Progenitor cell of endocrine pancreas (in vitro differentiated cells): ENCODE measurements around the gene CRISPLD2. TPM values are rescaled to one million over a fixed set of nuclear protein-coding genes. Genes with fewer than 3 reads are reported as not detected.

ENCODE experiments used
- DNase-seq: peaks from one replicate; pipeline ENCODE4 v3.0.0; 2021; ENCODE audit warnings: low spot score; ENCODE audit not compliant: unreplicated experiment
- H3K27ac Mint-ChIP-seq: 2 replicates; pipeline ENCODE4 v1.8.0; 2021; ENCODE audit warnings: mild to moderate bottlenecking, moderate library complexity, mixed read lengths
- H3K27me3 Mint-ChIP-seq: 2 replicates; pipeline ENCODE4 v1.8.0; 2021; ENCODE audit warnings: mixed read lengths
- H3K36me3 Mint-ChIP-seq: 2 replicates; pipeline ENCODE4 v1.8.0; 2022; ENCODE audit warnings: mixed read lengths; ENCODE audit not compliant: insufficient read depth
- H3K4me1 Mint-ChIP-seq: 2 replicates; pipeline ENCODE4 v1.8.0; 2021; ENCODE audit warnings: low read depth, mixed read lengths
- H3K4me3 Mint-ChIP-seq: 2 replicates; pipeline ENCODE4 v1.8.0; 2021; ENCODE audit warnings: low read depth, mild to moderate bottlenecking, moderate library complexity, mixed read lengths
- H3K9me3 Mint-ChIP-seq: 2 replicates; pipeline ENCODE4 v1.8.0; 2021; ENCODE audit warnings: low read depth, mixed read lengths
- CTCF ChIP-seq: fragments of 200-600 bp; sonication (generic); IDR thresholded peaks from one replicate; pipeline ENCODE4 v1.5.0; 2021; ENCODE audit warnings: antibody characterized with exemption, mild to moderate bottlenecking; ENCODE audit not compliant: unreplicated experiment
- total RNA-seq: library from RNA; stranded (reverse); gene quantifications from 2 replicates; pipeline ENCODE4 v1.2.1, GENCODE V29; 2021

Gene CRISPLD2
- total RNA-seq, 1 donor from 2014 or later: 11.0 TPM

- Mint-ChIP-seq H3K9me3 (no peaks in the 10 kb centered on the region), H3K4me1 (peaks cover 4% of the 10 kb centered on the region), H3K36me3 (no peaks in the 10 kb centered on the region), H3K27ac (no peak overlapping the region), H3K27me3 (peaks cover 73% of the 10 kb centered on the region), H3K4me3 (no peak overlapping the region)
- DNase-seq: no peak
- no peak for TF ChIP-seq CTCF
Measured at GRCh38 chr16:84815462-84815861, 4.3 kb upstream of the CRISPLD2 start.

GRCh38 chr16:84816023-84816422 is 3.8 kb upstream of the CRISPLD2 start:
- Mint-ChIP-seq H3K27me3 (peaks cover 76% of the 10 kb centered on the region), H3K9me3 (no peaks in the 10 kb centered on the region), H3K27ac (no peak overlapping the region), H3K36me3 (no peaks in the 10 kb centered on the region), H3K4me3 (no peak overlapping the region), H3K4me1 (peaks cover 4% of the 10 kb centered on the region)
- DNase-seq: no peak
- TF ChIP-seq CTCF: no peak

- DNase-seq: no peak
- Mint-ChIP-seq H3K36me3 (no peaks in the 10 kb centered on the region), H3K27me3 (peaks cover 79% of the 10 kb centered on the region), H3K4me3 (no peak overlapping the region), H3K4me1 (peaks cover 4% of the 10 kb centered on the region), H3K27ac (no peak overlapping the region), H3K9me3 (no peaks in the 10 kb centered on the region)
- no peak for TF ChIP-seq CTCF
Measured at GRCh38 chr16:84816485-84816884, 3.3 kb upstream of the CRISPLD2 start.

- Mint-ChIP-seq H3K27ac (no peak overlapping the region), H3K9me3 (no peaks in the 10 kb centered on the region), H3K4me3 (no peak overlapping the region), H3K27me3 (peaks cover 82% of the 10 kb centered on the region), H3K36me3 (no peaks in the 10 kb centered on the region), H3K4me1 (peaks cover 4% of the 10 kb centered on the region)
- DNase-seq: no peak
- TF ChIP-seq CTCF: no peak
Measured at GRCh38 chr16:84817206-84817605, 2.6 kb upstream of the CRISPLD2 start.

- TF ChIP-seq CTCF: no peak
- Mint-ChIP-seq H3K27ac (no peak overlapping the region), H3K4me3 (no peak overlapping the region), H3K36me3 (no peaks in the 10 kb centered on the region), H3K9me3 (no peaks in the 10 kb centered on the region), H3K4me1 (peaks cover 4% of the 10 kb centered on the region), H3K27me3 (peaks cover 86% of the 10 kb centered on the region)
- DNase-seq: no peak
Measured at GRCh38 chr16:84817613-84818012, 2.2 kb upstream of the CRISPLD2 start.
